GM21447 (cell line): ENCODE results near the gene SENP5.
"Not testable (repeated sequence)": the region's sequence is repeated elsewhere in the genome, so short reads cannot be mapped to it uniquely, and the experiment has no call there.

Source experiments
- ATAC-seq: cut with Tn5 transposase; IDR thresholded peaks from one replicate; pipeline ENCODE4 v1.9.1; 2021; ENCODE audit not compliant: unreplicated experiment

SENP5 gene

GRCh38 chr3:196942226-196942914 is 74.7 kb downstream of the SENP5 start, which contains the start of gene NCBP2:
NCBP2 (minus strand) TSS chr3:196942528; CDS start chr3:196942503, 25 bp downstream.
- ATAC-seq, result peak; percentile 87

GRCh38 chr3:196942915-196943277 is 75.2 kb downstream of the SENP5 start:
- ATAC-seq, result peak; percentile 3

- ATAC-seq, result not testable (repeated sequence)
Measured at GRCh38 chr3:196944037-196944790, 76.5 kb downstream of the SENP5 start.

GRCh38 chr3:196947136-196947859 is 79.6 kb downstream of the SENP5 start:
- no peak for ATAC-seq

- ATAC-seq, result no peak
Measured at GRCh38 chr3:196947860-196948441, 80.2 kb downstream of the SENP5 start.

GRCh38 chr3:196948442-196949284 is 80.9 kb downstream of the SENP5 start:
- no peak for ATAC-seq

GRCh38 chr3:196949285-196949619 is 81.5 kb downstream of the SENP5 start:
- ATAC-seq, result no peak

GRCh38 chr3:196949750-196950149 is 82.0 kb downstream of the SENP5 start:
- ATAC-seq, result no peak

GRCh38 chr3:196951371-196951770 is 83.7 kb downstream of the SENP5 start:
- no peak for ATAC-seq

- no peak for ATAC-seq
Measured at GRCh38 chr3:196954832-196955231, 87.1 kb downstream of the SENP5 start.

- no peak for ATAC-seq
Measured at GRCh38 chr3:196962108-196962929, 94.6 kb downstream of the SENP5 start.

- ATAC-seq, result no peak
Measured at GRCh38 chr3:196962930-196963630, 95.4 kb downstream of the SENP5 start.

GRCh38 chr3:196963631-196963953 is 95.9 kb downstream of the SENP5 start:
- no peak for ATAC-seq

- ATAC-seq, result no peak
Measured at GRCh38 chr3:196965112-196965803, 97.5 kb downstream of the SENP5 start.

- ATAC-seq, result no peak
Measured at GRCh38 chr3:196965804-196966173, 98.1 kb downstream of the SENP5 start.

- ATAC-seq, result no peak
Measured at GRCh38 chr3:196966526-196967401, 99.0 kb downstream of the SENP5 start.

GRCh38 chr3:196967412-196968232 is 99.9 kb downstream of the SENP5 start:
- ATAC-seq, result no peak
